Esophagus muscularis mucosa (tissue), 4 donors: Measurements from ENCODE around the gene TLCD2. TPM values are rescaled to one million over a fixed set of nuclear protein-coding genes. Genes with fewer than 3 reads are reported as not detected.
A peak's percentile ranks its signal among the peaks of the same experiment; 100 is the strongest.

Experiments
- DNase-seq: peaks from one replicate; pipeline ENCODE4 v3.0.0-alpha.2; 2017; ENCODE audit errors: extremely low spot score
- H3K27ac ChIP-seq, 4 donors: fragments of 200-600 bp; sonication (generic); replicated peaks in 1 of 4; 1 replicate in 3 of 4; 2 replicates in 1 of 4; pipeline ENCODE4 v1.5.1; 2016 to 2019; ENCODE audit warnings: mild to moderate bottlenecking in 1 of 4
- H3K27me3 ChIP-seq, 4 donors: fragments of 200-600 bp; sonication (generic); one replicate each; pipeline versions ENCODE4 v1.5.1 to v1.6.0; 2016 to 2019
- H3K36me3 ChIP-seq, 4 donors: fragments of 200-600 bp; sonication (generic); one replicate each; pipeline ENCODE4 v1.5.1; 2016 to 2019
- H3K4me1 ChIP-seq, 4 donors: fragments of 200-600 bp; sonication (generic); one replicate each; pipeline ENCODE4 v1.5.1; 2016 to 2019
- H3K4me3 ChIP-seq, 4 donors: fragments of 200-600 bp; sonication (generic); 1 replicate in 2 of 4; 2 replicates in 2 of 4; pipeline ENCODE4 v1.5.1; 2016 to 2019; ENCODE audit warnings: mild to moderate bottlenecking in 4 of 4, moderate library complexity in 1 of 4
- H3K9me3 ChIP-seq, 4 donors: fragments of 200-600 bp; sonication (generic); 1 replicate in 3 of 4; 2 replicates in 1 of 4; pipeline ENCODE4 v1.5.1; 2016 to 2019
- CTCF ChIP-seq, 3 experiments: fragments of 200-600 bp in 2 of 3; fragments of 450-650 bp in 1 of 3; sonication (generic) in 2 of 3; IDR thresholded peaks; one replicate each; pipeline ENCODE4 v1.5.1; 2017 to 2019; ENCODE audit warnings: antibody characterized with exemption in 3 of 3, mild to moderate bottlenecking in 2 of 3, moderate library complexity in 1 of 3
- EP300 ChIP-seq: sonication (generic); formaldehyde crosslinking; IDR thresholded peaks from one replicate; pipeline ENCODE4 v1.6.1; 2017; ENCODE audit warnings: antibody characterized with exemption
- POLR2A ChIP-seq: fragments of 450-650 bp; IDR thresholded peaks from one replicate; pipeline ENCODE4 v1.6.1; 2017; ENCODE audit warnings: antibody characterized with exemption, moderate library complexity, mild to moderate bottlenecking, low read depth
- POLR2AphosphoS5 ChIP-seq, 2 donors: sonication (generic); formaldehyde crosslinking; IDR thresholded peaks; one replicate each; pipeline ENCODE4 v1.6.1; 2017; ENCODE audit warnings: antibody characterized with exemption in 2 of 2
- WGBS: methylation state at CpG from one replicate; pipeline ENCODE4 v1.1.5; 2018; 5-methylcytosine and 5-hydroxymethylcytosine counted together
- intact Hi-C: fragments of 100-400 bp; cut with DNase I; formaldehyde crosslinking; loops from one replicate; pipeline ENCODE4 v1.15.1; 2023
- total RNA-seq, 4 donors: library from RNA; depleted of rRNA; stranded (reverse); fragments of >200 nt; gene quantifications; one replicate each; pipeline versions ENCODE4 v1.1.0 to v1.2.1, GENCODE V29; 2016

Gene TLCD2
- total RNA-seq, 4 donors from 2014 or later: 4.6 to 7.7 (median 5.5) TPM

DNA sequence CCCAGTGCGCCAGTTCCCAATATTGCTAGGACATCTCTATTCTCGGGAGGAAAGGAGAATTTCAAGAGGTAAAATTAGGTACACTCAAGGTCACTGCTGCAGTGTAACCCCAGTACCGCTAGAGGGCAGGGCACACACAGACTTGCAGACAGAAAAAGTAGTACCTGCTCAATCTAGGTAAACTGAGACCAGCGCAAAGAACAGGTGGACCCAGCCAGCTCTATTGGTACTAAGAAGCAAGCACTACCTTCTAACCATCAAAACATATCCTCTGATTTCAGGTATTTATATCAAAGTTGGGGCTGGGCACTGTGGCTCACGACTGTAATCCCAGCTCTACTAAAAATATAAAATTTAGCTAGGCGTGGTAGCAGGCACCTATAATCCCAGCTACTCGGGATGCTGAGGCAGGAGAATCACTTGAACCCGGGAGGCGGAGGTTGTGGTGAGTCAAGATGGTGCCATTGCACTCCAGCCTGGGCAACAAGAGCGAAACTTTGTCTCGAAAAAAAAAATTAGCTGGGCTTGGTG is 10.7 kb upstream of the TLCD2 start:
- H3K36me3 ChIP-seq: peaks cover under 1 to 5% (median 2%) of the 10 kb centered on the region in 4 donors
- intact Hi-C loops: loop anchor here (5.0 kb wide), 2 partner anchors 61 to 141 kb away; no protein-coding TSS in a partner anchor

DNA sequence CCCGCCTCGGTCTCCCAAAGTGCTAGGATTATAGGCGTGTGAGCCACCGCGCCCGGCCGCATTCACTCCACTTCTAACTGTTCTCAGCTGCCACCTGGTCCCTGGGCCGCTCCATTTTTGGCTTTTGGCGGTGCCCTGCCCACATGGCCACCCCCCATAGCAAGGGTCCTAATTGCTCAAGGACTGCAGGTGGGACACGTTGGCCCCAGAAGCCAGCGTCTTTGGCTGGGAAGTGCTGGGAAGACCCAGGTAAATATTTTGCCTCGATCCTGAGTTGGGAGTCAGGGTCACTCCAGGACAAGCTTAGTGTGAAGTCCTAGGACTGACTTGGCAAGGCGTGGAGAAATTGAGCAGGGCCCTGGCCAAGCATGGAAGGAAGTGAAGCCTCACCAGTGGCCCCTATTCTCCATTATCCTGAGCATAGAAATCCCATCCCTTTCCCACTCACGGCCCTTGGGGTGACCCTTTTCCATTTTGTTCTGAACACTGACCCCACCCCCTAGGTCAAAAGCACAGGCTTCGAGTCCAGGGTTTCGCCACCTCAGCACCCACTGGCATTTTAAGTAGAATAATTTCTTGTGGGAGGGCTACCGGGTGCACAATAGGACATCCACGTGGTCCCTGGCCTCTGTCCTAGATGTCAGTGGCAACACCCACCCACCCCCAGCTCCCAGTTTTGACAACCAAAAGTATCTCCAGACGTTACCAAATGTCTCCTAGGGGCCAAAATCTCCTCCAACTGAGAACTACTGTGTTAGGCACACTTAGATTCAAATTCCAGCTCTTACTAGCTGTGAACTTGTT is 8.4 kb upstream of the TLCD2 start:
- WGBS: 77% methylated on average over 17 of the region's 19 CpGs
- no peak for DNase-seq
- peaks cover 0 to 13% (median 7%) of the 10 kb centered on the region in 4 donors for H3K36me3 ChIP-seq
- no peak overlapping the region for H3K4me3 ChIP-seq
- TF ChIP-seq POLR2A (no peak), EP300 (no peak), CTCF (IDR thresholded peaks at IDR 0.05) (no peak), POLR2AphosphoS5 (IDR thresholded peaks at IDR 0.05) (no peak)
- peaks cover 40 to 57% (median 45%) of the 10 kb centered on the region in 4 donors for H3K4me1 ChIP-seq
- intact Hi-C loops: loop anchor here (10.0 kb wide), 1 partner anchor 154 kb away; the partner anchor contains the start of gene PITPNA
- peak overlapping the region; percentile 99 to 100 (median 100) for H3K27ac ChIP-seq
- H3K9me3 ChIP-seq: no peaks in the 10 kb centered on the region
- H3K27me3 ChIP-seq: no peaks in the 10 kb centered on the region

More for the DNA sequence above, 10.7 kb upstream of the TLCD2 start:
- Histone ChIP-seq H3K4me3 (peak overlapping the region in 1 of 4 donors; percentile 17), H3K27ac (peak overlapping the region in 3 of 4 donors; percentile 25 to 50 (median 32)), H3K4me1 (peaks cover 49 to 62% (median 54%) of the 10 kb centered on the region in 4 donors), H3K27me3 (no peaks in the 10 kb centered on the region), H3K9me3 (no peaks in the 10 kb centered on the region)
- DNase-seq: no peak
- TF ChIP-seq POLR2AphosphoS5 (IDR thresholded peaks at IDR 0.05) (peak in 1 of 2 donors; percentile 37), EP300 (no peak), CTCF (IDR thresholded peaks at IDR 0.05) (peak in 2 of 3 experiments; percentile 93 to 99), POLR2A (no peak)
- WGBS: 35% methylated on average over 11 of the region's 11 CpGs

GRCh38 chr17:1716912-1717695 is 6.9 kb upstream of the TLCD2 start:
- H3K9me3 ChIP-seq: no peaks in the 10 kb centered on the region
- under 1% methylated on average over 9 of the region's 13 CpGs for WGBS
- peaks cover 14 to 27% (median 22%) of the 10 kb centered on the region in 4 donors for H3K36me3 ChIP-seq
- DNase-seq: peak; percentile 99
- intact Hi-C loops: loop anchor here (10.0 kb wide), 1 partner anchor 152 kb away; the partner anchor contains the start of gene PITPNA
- H3K27me3 ChIP-seq: no peaks in the 10 kb centered on the region
- TF ChIP-seq CTCF (IDR thresholded peaks at IDR 0.05) (no peak), EP300 (no peak), POLR2AphosphoS5 (IDR thresholded peaks at IDR 0.05) (peak; percentile 77 to 91), POLR2A (peak; percentile 10)
- peaks cover 47 to 62% (median 54%) of the 10 kb centered on the region in 4 donors for H3K4me1 ChIP-seq
- H3K4me3 ChIP-seq: peak overlapping the region; percentile 71 to 97 (median 82)
- peak overlapping the region; percentile 99 to 100 (median 100) for H3K27ac ChIP-seq

DNA sequence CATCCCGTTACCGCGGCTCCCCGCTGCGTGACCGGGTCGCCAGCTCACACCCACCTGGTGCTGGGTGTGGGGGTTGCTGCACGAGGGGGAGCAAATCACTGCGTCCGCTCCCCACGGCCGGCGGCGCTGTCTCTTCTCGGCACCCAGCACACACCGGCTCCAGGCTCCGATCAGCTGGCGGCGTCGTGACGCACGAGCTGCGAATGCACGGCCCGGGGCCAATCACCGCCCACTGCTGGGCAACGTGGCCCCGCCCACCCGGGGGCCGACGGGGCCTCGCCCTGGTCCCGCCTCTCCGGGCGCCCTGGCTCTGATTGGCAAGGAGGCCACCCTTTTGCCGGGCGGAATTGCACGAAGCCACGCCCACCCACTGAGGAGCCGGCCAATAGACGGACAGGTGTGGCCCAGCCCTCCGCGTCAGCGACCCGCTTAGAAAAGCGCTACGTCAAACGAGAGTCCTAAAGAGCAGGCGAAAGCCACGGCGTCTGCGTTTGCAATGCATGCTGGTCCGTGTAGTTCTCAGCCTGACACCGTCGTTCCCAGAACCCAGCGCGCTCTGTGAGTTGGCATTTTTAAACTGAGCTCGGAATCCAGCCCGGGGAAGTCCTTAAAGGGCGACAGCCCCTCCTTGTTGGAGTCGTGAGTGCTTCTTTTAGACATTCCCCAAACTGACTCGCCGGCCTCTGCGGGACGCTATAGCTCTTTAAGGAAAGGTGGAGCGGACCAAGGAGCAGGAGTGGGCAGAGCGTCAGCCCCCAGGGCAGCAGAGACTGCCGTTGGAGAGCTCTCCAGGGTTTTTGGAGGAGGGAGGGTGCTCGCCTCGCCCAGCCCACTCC is 6.1 kb upstream of the TLCD2 start:
- 0% methylated on average over 40 of the region's 70 CpGs for WGBS
- Histone ChIP-seq H3K36me3 (peaks cover 19 to 35% (median 27%) of the 10 kb centered on the region in 4 donors), H3K9me3 (no peaks in the 10 kb centered on the region), H3K27ac (peak overlapping the region; percentile 99 to 100 (median 100)), H3K27me3 (no peaks in the 10 kb centered on the region), H3K4me1 (peaks cover 55 to 69% (median 60%) of the 10 kb centered on the region in 4 donors), H3K4me3 (peak overlapping the region; percentile 91 to 100 (median 96))
- TF ChIP-seq EP300 (peak; percentile 23), POLR2A (peak; percentile 100), POLR2AphosphoS5 (IDR thresholded peaks at IDR 0.05) (peak; percentile 98 to 100), CTCF (IDR thresholded peaks at IDR 0.05) (peak in 1 of 3 experiments; percentile 27)
- DNase-seq: peak; percentile 100
- intact Hi-C loops: loop anchor here (10.0 kb wide), 1 partner anchor 151 kb away; the partner anchor contains the start of gene PITPNA
